ENCODE measurements around the gene NCAPG2. TPM values are rescaled to one million over a fixed set of nuclear protein-coding genes. Genes with fewer than 3 reads are reported as not detected.

NCAPG2 gene
- total and polyA plus RNA-seq, 10 of the 15 experiments (the other 5 are each of a cell fraction or from before 2014, with no cell fraction given), result 11.2 to 78.2 (median 49.2) TPM

DNA sequence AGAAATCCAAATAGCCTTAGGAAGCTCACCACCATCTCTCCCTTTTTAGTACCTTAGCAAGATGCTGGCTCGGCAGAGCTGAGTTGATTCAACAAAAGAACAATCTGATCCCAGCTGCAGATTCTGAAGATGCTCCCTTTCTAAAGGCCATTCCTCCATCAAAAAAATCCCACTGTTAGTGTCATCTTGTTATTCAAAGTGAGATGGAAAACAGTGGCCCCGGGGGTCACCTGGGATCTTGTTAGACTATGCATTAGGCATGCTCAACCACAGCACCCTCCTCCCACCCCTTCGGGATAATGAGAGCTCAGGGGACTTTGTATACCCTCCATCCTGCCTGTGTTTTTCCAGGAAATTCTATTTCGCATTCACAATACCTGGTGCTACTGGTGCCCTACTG is 2.4 kb downstream of the NCAPG2 start:
- Histone ChIP-seq H3K4me2 (ENCODE audit: control insufficient read depth, insufficient read depth) (peak overlapping the region; percentile 92), H3K4me3 (peak overlapping the region; percentile 97; the same call in 1 of the 2 replicates), H3K4me1 (ENCODE audit: control insufficient read depth, insufficient read depth, low read length) (peaks cover 3% of the 10 kb centered on the region), H3K27ac (ENCODE audit: control insufficient read depth, insufficient read depth) (no peak overlapping the region; the same call in 1 of the 2 replicates), H4K20me1 (ENCODE audit: control insufficient read depth, insufficient read depth) (no peaks in the 10 kb centered on the region), H3K9ac (ENCODE audit: control insufficient read depth, insufficient read depth, low read length) (no peak overlapping the region), H3K27me3 (replicated peaks in 1 of 2; ENCODE audit: control insufficient read depth in 2 of 2, insufficient read depth in 2 of 2, low read length in 1 of 2) (no peaks in the 10 kb centered on the region), H3K9me3 (replicated peaks; ENCODE audit: control insufficient read depth, insufficient read depth, low read length) (no peaks in the 10 kb centered on the region; the same call in 1 of the 3 replicates), H3K36me3 (ENCODE audit: control insufficient read depth in 2 of 2, insufficient read depth in 2 of 2, low read length in 1 of 2) (peaks cover 4 to 8% of the 10 kb centered on the region in 2 experiments; a peak in 3 of 4 replicates), H3K79me2 (ENCODE audit: control insufficient read depth, insufficient read depth, low read length) (peaks cover 56% of the 10 kb centered on the region), H2AFZ (ENCODE audit: control insufficient read depth, low read depth, low read length) (no peak overlapping the region)
- no peak for TF ChIP-seq BHLHE40 (IDR thresholded peaks at IDR 0.05; ENCODE audit: borderline replicate concordance in 1 of 2, low read depth in 2 of 2, low read length in 1 of 2)
- TF ChIP-seq, protein P1, sequence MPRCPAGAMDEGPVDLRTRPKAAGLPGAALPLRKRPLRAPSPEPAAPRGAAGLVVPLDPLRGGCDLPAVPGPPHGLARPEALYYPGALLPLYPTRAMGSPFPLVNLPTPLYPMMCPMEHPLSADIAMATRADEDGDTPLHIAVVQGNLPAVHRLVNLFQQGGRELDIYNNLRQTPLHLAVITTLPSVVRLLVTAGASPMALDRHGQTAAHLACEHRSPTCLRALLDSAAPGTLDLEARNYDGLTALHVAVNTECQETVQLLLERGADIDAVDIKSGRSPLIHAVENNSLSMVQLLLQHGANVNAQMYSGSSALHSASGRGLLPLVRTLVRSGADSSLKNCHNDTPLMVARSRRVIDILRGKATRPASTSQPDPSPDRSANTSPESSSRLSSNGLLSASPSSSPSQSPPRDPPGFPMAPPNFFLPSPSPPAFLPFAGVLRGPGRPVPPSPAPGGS (IDR thresholded peaks at IDR 0.05; ENCODE audit: borderline replicate concordance, insufficient read depth, low read depth, low read length, poor library complexity, severe bottlenecking), result no peak
- TF ChIP-seq, protein P2, sequence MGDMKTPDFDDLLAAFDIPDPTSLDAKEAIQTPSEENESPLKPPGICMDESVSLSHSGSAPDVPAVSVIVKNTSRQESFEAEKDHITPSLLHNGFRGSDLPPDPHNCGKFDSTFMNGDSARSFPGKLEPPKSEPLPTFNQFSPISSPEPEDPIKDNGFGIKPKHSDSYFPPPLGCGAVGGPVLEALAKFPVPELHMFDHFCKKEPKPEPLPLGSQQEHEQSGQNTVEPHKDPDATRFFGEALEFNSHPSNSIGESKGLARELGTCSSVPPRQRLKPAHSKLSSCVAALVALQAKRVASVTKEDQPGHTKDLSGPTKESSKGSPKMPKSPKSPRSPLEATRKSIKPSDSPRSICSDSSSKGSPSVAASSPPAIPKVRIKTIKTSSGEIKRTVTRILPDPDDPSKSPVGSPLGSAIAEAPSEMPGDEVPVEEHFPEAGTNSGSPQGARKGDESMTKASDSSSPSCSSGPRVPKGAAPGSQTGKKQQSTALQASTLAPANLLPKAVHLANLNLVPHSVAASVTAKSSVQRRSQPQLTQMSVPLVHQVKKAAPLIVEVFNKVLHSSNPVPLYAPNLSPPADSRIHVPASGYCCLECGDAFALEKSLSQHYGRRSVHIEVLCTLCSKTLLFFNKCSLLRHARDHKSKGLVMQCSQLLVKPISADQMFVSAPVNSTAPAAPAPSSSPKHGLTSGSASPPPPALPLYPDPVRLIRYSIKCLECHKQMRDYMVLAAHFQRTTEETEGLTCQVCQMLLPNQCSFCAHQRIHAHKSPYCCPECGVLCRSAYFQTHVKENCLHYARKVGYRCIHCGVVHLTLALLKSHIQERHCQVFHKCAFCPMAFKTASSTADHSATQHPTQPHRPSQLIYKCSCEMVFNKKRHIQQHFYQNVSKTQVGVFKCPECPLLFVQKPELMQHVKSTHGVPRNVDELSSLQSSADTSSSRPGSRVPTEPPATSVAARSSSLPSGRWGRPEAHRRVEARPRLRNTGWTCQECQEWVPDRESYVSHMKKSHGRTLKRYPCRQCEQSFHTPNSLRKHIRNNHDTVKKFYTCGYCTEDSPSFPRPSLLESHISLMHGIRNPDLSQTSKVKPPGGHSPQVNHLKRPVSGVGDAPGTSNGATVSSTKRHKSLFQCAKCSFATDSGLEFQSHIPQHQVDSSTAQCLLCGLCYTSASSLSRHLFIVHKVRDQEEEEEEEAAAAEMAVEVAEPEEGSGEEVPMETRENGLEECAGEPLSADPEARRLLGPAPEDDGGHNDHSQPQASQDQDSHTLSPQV (IDR thresholded peaks at IDR 0.05), result no peak
- CTCF ChIA-PET, result interaction anchor here (1.9 kb wide), 1 partner anchor 275 kb away, joined by 9 read pairs; no protein-coding TSS in a partner anchor
- POLR2A ChIA-PET, result no interaction called here
- no TSS peak for BruUV-seq (replicated peaks)
- no peak for ATAC-seq
- no peak for FAIRE-seq
- SMC1A ChIA-PET (ENCODE audit: uncharacterized antibody, unreplicated experiment), result interaction anchor here (1.0 to 8.2 kb wide), 2 partner anchors 13 to 275 kb away, joined by 3 to 62 read pairs; no protein-coding TSS in a partner anchor
- RAD21 ChIA-PET (ENCODE audit: unreplicated experiment), result no interaction called here
- in situ Hi-C loops (cut with MboI) (no loop called here), intact Hi-C loops (cut with micrococcal nuclease; ENCODE audit: unreplicated experiment) (no loop called here)
- 90% methylated on average over 4 of the region's 4 CpGs for WGBS (ENCODE audit: insufficient coverage, insufficient replicate concordance, low lambda C conversion rate, missing lambda C conversion rate)
- DNase-seq (ENCODE audit: low read depth, low spot score), result no peak
